ENCODE measurements around the gene SPATA20. TPM values are rescaled to one million over a fixed set of nuclear protein-coding genes. Genes with fewer than 3 reads are reported as not detected.
A peak's percentile ranks its signal among the peaks of the same experiment; 100 is the strongest.

Gene SPATA20
- total and polyA plus RNA-seq, 2 of the 13 experiments (the other 11 are each of a cell fraction or from before 2014, with no cell fraction given) = 36.1 to 64.8 TPM

DNA sequence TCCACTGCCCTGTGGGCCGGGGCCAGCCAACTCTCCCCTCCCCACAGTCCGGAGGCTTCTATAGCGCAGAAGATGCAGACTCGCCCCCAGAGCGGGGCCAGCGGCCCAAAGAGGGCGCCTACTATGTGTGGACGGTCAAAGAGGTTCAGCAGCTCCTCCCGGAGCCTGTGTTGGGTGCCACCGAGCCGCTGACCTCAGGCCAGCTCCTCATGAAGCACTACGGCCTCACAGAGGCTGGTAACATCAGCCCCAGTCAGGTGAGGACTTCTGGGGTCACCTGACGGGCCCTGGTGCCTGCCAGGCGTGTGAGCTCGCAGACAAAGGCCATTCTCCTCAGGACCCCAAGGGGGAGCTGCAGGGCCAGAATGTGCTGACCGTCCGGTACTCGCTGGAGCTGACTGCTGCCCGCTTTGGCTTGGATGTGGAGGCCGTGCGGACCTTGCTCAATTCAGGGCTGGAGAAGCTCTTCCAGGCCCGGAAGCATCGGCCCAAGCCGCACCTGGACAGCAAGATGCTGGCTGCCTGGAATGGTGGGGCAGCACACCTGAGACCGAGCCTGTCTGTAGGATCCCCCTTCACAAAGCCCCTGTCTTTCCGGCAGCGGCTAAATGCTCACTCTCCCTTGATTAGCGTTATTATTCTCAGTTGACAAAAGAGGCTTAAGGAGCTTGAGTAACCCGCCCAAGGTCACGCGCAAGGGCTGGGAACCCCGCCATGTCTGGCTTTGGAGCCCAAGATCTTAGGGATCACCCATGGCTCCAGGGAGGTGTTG is 3.9 kb downstream of the SPATA20 start (continued):
- no peak for TF ChIP-seq AHDC1 (CRISPR knock-in tag; IDR thresholded peaks at IDR 0.05; ENCODE audit: borderline replicate concordance)
- TF ChIP-seq RXRB (CRISPR knock-in tag; IDR thresholded peaks at IDR 0.05; ENCODE audit: borderline replicate concordance) = peak; percentile 62; the same call in 1 of the 2 replicates
- TF ChIP-seq POGK (CRISPR knock-in tag; conservative IDR thresholded peaks at IDR 0.05) = no peak
- no peak for TF ChIP-seq E2F5 (CRISPR knock-in tag; conservative IDR thresholded peaks at IDR 0.05)
- no peak for TF ChIP-seq TBX2 (CRISPR knock-in tag; IDR thresholded peaks at IDR 0.05; ENCODE audit: borderline replicate concordance)
- TF ChIP-seq ZNF570 (CRISPR knock-in tag; IDR thresholded peaks at IDR 0.05; ENCODE audit: borderline replicate concordance) = no peak
- TF ChIP-seq ZNF383 (CRISPR knock-in tag; IDR thresholded peaks at IDR 0.05; ENCODE audit: borderline replicate concordance) = no peak
- TF ChIP-seq FOXO1 (CRISPR knock-in tag; IDR thresholded peaks at IDR 0.05) = no peak
- peak; percentile 38; the same call in 1 of the 2 replicates for TF ChIP-seq ZNF563 (CRISPR knock-in tag; IDR thresholded peaks at IDR 0.05)
- TF ChIP-seq NCOA1 (CRISPR knock-in tag; IDR thresholded peaks at IDR 0.05) = no peak
- no peak for TF ChIP-seq ZMYM3 (CRISPR knock-in tag; IDR thresholded peaks at IDR 0.05)
- no peak for TF ChIP-seq ZNF878 (CRISPR knock-in tag; IDR thresholded peaks at IDR 0.05)
- TF ChIP-seq NFAT5 (CRISPR knock-in tag; IDR thresholded peaks at IDR 0.05) = no peak
- 0 out of 2 replicates have a peak, but pooled peaks have one; percentile 43 for TF ChIP-seq SIN3B (IDR thresholded peaks at IDR 0.05; ENCODE audit: low read length)

Measured in HepG2 (cell line).